ENCODE measurements around the gene LDLRAD3.

- no peak for TF ChIP-seq CTCF (conservative IDR thresholded peaks at IDR 0.05; ENCODE audit: low read length)
- TF ChIP-seq EZH2phosphoT487 (IDR thresholded peaks at IDR 0.05; ENCODE audit: borderline replicate concordance), result no peak
These were observed 95.6 kb downstream of the LDLRAD3 start for GRCh38 chr11:36039471-36039870.

Measured in Loucy (cell line).